GM08714 (cell line): ENCODE measurements around the gene SERAC1.

Source experiments
- H3K4me3 ChIP-seq: fragments of 200-500 bp; sonication (Bioruptor generic); 2 replicates; pipeline ENCODE4 v1.5.1; 2014; ENCODE audit warnings: mild to moderate bottlenecking, low read length, inconsistent platforms
- ZNF274 ChIP-seq: IDR thresholded peaks from 2 replicates; pipeline ENCODE4 v1.6.1; 2012; ENCODE audit warnings: mild to moderate bottlenecking, low read depth, low read length

Gene SERAC1

GRCh38 chr6:158085261-158086053 lies 82.6 kb downstream of the SERAC1 start:
- no peak overlapping the region for H3K4me3 ChIP-seq
- no peak for TF ChIP-seq ZNF274

GRCh38 chr6:158083455-158084325 lies 84.4 kb downstream of the SERAC1 start:
- H3K4me3 ChIP-seq: no peak overlapping the region
- no peak for TF ChIP-seq ZNF274

- TF ChIP-seq ZNF274: no peak
Measured at GRCh38 chr6:158081657-158081935, 86.5 kb downstream of the SERAC1 start.

GRCh38 chr6:158080849-158081656 lies 87.0 kb downstream of the SERAC1 start:
- TF ChIP-seq ZNF274: no peak
- H3K4me3 ChIP-seq: no peak overlapping the region

More at GRCh38 chr6:158081657-158081935, 86.5 kb downstream of the SERAC1 start:
- H3K4me3 ChIP-seq: no peak overlapping the region

GRCh38 chr6:158078320-158078719 lies 89.7 kb downstream of the SERAC1 start:
- no peak for TF ChIP-seq ZNF274
- no peak overlapping the region for H3K4me3 ChIP-seq

GRCh38 chr6:158077676-158078075 lies 90.4 kb downstream of the SERAC1 start:
- no peak overlapping the region for H3K4me3 ChIP-seq
- no peak for TF ChIP-seq ZNF274

- no peak for TF ChIP-seq ZNF274
- H3K4me3 ChIP-seq: no peak overlapping the region
Measured at GRCh38 chr6:158076548-158076947, 91.5 kb downstream of the SERAC1 start.

- TF ChIP-seq ZNF274: no peak
- H3K4me3 ChIP-seq: no peak overlapping the region
Measured at GRCh38 chr6:158073776-158074175, 94.3 kb downstream of the SERAC1 start.

- TF ChIP-seq ZNF274: no peak
- H3K4me3 ChIP-seq: no peak overlapping the region
Measured at GRCh38 chr6:158072083-158072721, 95.9 kb downstream of the SERAC1 start.

GRCh38 chr6:158071121-158072082 lies 96.7 kb downstream of the SERAC1 start:
- no peak for TF ChIP-seq ZNF274
- H3K4me3 ChIP-seq: no peak overlapping the region

GRCh38 chr6:158070513-158070912 lies 97.5 kb downstream of the SERAC1 start:
- TF ChIP-seq ZNF274: no peak

GRCh38 chr6:158069800-158070195 lies 98.3 kb downstream of the SERAC1 start:
- H3K4me3 ChIP-seq: no peak overlapping the region
- no peak for TF ChIP-seq ZNF274

More at GRCh38 chr6:158070513-158070912, 97.5 kb downstream of the SERAC1 start:
- no peak overlapping the region for H3K4me3 ChIP-seq
